Activated CD8-positive, alpha-beta memory T cell treated with anti-CD3 and anti-CD28 coated beads for 1 hour (primary cell): Measurements from ENCODE around the gene ACAD8.
"Not testable (repeated sequence)": the region's sequence is repeated elsewhere in the genome, so short reads cannot be mapped to it uniquely, and the experiment has no call there.

ENCODE experiments used
- DNase-seq, 2 donors: peaks; one replicate each; pipeline ENCODE4 v3.0.0-alpha.2; 2020; ENCODE audit warnings: low read depth in 1 of 2; ENCODE audit errors: extremely low read depth in 1 of 2

The ACAD8 gene

DNA sequence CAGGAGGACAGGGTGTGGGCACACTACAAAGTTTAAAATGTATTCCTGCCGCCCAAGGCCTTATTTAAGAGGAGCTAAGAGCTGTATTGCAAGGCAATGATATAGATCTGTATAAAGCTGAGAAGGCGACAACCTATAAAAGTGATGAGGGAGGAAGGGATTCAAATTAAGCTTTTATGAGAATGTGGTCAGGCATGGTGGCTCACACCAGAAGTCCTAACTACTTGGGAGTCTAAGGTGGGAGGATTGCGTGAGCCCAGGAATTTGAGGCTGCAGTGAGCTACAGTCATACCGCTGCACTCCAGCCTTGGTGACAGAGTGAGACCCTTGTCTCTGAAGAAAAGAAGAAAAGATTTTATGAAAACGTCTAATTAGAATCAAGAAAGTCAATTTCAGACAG, 13.1 kb downstream of the ACAD8 start:
- DNase-seq: no peak

DNA sequence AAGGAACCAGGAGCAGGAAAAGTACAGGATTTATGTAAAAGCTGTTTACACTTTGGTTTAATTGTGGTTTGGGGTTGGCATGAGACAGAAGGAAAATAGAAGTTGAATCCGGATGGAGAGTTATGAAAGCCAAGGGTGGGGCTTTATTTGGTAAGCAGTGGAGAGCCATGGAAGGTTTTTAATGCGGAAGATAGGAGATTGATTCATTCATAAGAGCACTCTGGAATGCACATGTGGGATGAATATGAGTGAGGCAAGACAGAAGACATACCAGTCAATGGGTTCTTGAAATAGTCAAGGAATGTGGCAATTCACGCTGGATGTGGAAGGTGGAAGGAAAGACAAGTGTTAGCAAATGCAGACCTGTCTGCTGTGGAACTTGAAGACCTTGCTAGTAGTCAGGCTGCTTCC, 13.5 kb downstream of the ACAD8 start:
- DNase-seq: no peak

DNA sequence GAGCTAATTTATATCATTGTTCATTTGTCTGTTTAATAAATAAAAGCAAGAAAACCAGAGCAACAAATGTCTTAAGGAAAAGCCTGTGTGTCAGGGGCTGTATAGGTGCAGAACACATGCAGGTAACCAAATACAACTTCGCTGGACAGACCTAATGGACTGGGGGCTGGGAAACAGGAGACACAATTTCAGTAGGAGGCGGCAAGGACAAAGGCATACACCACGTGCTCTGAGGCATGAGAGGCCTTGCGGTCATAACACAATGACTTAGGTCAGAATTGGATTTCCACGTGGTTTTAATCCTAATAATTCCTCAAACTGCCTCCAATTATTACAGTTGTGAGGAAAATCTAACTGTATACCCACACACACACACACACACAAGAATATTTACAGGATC, 14.1 kb downstream of the ACAD8 start:
- no peak for DNase-seq

DNA sequence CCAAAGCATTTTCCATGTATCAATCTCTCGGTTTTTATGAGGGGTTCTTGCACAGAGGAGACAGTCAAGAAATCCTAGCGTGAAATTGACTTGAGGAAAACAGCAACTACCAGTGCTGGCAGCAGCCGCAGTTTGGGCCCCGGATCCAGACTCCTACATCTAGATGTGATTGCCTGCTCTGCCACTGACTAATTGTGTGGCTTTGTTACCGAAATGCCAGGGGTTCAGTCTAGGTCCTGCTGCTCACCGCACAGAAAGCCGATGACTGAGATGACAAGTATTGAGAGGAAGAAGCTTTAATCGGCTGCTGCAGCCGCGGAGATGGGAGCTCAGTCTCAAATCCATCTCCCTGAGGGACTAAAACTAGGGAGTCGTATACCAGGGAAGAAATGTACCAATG, 14.6 kb downstream of the ACAD8 start:
- no peak for DNase-seq

DNA sequence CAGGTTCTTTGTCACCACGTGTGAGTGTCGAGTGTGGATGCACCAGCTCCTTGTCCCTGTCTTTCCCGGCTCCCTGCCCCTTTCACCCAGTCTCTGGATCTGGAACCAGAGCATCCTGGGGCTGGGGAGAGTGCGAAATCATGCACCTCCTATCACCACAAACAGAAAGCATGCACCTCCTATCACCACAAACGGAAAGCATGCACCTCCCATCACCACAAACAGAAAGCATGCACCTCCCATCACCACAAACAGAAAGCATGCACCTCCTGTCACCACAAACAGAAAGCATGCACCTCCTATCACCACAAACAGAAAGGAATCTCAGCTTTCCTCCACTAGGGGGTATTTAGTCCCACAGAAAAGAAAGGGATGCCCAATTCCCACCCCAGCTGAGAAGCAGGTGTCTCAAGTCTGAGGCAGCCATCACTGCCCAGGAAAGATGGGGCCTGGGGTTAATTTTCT, 16.9 kb downstream of the ACAD8 start:
- no peak for DNase-seq

DNA sequence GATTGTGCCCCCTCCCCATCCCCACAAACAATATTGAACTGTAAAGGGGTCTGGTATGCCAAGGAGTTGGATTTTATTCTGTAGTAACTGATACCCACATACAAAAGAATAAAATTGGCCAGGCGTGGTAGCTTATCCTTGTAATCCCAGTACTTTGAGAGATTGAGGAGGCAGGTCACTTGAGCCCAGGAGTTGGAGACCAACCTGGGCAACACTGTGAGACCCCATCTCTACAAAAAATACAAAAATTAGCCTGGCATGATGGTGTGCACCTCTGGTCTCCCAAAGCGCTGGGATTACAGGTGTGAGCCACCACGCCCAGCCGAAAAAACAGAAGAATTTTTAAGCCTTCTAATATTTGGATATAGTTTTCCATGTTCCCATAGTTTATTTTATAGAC, 18.6 kb downstream of the ACAD8 start:
- DNase-seq: no peak

DNA sequence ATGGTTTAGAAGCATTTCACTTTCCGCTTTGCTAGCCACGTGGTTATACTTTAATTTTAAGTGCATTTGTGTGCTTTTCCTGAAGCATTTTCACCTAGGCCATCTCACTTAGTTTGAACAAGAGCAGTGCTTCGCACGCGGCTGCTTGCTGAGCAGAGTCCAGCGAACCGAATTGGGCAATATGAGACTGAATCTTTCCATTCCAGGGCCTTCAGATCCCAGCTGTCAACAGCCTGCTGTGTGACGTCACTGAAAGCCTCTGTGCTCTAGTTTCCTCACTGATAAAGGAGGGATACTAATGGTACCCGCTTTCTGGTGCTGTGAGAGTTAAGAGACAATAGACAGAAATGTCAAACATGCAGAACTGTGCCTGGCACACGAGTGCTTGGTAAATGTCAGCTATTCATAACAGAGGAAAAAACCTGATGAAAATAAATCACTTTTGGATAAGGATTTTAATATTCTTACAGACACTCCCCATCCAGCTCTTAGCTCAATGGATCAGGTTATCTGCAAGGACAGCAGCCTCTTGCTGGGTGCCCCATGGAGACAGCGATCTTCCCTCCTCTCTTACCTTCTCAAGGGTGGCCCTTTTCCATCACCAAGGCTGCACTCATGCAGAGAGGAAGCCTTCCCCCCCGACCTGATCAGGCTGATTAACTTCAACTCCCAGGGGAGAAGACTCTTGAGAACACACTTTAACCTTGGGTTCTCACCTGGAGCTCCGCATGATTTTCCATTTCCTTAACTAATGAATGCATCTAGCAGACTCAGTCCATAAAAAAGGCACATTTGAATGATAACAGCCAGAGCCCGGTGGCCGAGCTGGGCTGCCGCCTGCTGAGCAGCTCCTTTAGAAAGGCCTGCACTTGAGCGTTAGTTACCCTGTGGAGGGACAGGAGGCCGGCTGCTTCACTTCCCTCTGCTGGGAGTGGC, 19.3 kb downstream of the ACAD8 start:
- no peak for DNase-seq

DNA sequence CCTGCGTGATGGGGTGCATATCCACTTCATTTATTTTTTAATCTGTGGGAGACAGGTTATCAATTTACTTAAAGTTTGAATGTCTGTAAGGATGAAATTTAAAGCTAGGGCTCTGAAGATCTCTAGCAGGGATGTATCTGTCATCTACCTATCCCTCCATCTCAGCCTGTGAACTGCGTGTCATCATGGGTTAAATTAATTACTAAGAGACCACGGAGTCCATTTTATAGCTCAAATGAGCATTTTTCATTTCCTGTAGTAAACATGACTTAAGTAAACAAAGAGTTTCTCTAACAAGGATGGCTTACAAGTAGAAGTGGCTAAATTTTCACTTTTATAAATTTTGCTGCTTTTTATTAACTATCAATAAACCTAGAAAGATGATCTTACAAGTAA, 19.9 kb downstream of the ACAD8 start:
- no peak for DNase-seq

DNA sequence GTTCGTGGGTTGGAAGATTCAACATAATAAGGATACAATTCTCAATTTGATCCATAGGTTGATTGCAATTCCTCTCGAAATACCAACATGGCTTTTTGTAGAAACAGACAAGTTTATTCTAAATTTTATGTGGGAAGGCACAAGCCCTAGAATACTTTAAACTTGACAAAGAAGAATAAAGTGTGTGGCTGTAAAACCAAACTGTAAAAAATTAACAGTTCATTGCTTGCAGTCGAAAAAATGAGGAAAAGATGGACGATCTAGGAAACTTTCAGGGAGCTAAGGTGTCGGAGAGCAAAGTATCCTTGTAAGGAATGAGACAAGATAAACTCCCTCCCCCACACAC, 21.8 kb downstream of the ACAD8 start:
- DNase-seq: no peak

DNA sequence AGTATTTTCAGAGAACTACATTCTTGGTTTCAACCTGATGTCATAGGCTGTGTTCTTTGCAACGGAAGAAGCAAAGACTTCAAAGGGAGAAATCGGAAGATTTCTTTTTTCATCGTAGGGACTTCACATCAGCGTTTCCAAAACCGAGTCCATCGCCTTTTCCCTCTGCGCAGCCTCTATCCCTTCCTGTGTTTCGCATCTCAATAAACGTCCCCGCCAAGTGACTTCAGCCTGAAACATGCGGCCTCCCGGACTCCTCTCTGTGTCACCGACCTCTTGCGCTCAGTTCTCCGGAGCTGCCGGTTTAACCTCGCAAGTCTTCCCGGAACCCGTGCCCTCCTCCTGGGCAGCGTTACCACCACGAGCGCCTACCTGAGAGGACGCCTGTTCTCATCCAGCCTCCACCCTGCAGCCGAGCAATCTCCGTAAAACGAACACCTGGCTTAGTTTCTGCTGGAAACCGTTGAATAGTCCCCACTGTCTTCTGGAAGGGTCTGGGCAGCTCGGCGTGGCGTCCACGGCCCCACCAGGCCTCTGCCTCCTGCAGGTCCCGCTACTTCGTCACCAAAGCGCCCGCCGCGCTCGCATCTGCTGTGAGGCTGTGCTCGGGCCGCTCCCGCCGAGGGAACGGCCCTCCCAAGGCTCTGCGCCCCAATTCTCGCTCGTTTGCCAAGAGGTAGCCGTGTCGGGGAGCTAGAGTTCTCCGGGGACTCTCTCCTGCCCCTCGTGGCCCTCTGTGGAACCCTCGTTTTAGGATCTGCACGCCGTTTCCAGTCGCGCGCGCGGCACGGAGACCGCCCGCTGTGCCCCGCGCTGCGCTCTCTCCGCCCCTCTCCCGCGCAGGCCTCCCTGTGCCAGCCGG, 22.4 kb downstream of the ACAD8 start, which contains the start of gene GLB1L3:
Gene GLB1L3, plus strand, starts transcription at position 846 of the 862 bp plus-strand sequence. CDS start 362 bp downstream, outside the sequence.
- peak; percentile 51 to 67 for DNase-seq

DNA sequence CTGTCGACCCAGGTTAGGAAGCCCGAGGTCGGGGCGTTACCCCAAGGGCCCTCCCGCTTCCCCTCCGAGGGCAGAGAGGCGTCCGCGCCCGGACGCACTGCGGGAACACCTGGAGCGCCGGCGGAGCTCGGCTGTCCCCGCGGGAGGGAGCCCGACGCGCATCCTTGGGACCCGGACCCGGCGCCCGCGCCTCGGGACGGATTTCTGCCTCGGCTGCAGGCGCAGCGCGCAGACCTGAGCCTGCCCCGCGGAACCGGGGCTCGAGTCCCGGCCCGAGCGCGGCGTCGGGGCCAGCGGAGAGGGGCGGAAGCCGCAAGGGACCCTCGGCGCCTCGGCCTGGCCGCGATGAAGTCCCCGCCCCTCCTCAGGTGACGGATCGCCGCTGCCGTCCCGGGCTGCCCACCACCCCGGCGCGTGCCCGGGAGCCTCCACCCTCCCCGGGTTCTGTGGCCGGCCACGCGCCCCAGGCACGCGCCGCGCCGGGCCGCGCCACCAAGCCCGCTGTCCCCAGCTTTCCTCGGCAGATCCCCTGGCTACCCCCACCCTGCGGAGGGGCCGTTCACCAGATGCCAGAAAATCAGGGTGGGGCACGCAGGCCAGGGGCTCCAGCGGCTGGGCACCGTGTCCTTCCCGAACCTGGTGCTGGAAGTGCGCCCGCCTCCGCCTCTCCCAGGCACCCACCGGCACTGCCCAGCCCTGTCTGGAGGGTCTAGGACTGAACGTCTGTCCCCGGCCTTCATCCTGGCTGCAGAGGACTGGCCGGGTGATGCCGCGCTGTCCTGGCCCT, 23.2 kb downstream of the ACAD8 start:
- no peak for DNase-seq

DNA sequence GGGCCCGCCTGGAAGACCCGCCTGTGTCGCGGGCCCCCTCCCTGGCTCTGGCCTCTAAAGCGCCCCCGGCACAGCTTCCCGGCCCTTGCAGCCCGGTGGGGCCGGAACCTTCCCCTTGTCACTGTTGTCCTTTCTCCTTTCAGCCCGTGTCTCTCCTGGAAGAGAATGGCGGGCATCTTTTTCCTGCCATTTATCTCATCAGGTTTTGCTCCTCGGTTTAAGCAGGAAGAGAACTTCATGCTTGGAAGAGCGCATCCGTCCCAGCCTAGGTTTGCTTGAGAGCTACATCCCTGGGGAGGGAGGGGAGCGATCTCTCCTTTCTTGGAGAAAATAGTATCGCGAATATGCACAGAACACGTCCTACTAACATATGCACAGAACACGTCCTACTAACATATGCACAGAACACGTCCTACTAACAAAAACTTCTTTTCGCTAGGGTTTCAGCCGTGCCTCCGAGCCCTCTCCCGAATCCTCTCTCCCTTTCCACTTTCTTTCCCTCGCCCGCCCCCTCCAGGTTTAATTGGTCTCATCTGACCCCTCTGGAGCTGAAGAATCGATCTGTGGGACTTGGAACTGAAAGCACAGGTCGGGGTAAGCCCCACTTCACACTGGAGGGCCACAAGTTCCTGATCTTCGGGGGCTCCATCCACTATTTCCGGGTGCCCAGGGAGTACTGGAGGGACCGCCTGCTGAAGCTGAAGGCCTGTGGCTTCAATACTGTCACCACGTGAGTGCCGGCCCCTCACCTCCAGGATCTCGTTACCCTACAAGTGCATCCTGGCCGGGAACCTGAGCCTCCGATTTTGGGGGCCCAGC, 24.0 kb downstream of the ACAD8 start:
- DNase-seq: no peak

DNA sequence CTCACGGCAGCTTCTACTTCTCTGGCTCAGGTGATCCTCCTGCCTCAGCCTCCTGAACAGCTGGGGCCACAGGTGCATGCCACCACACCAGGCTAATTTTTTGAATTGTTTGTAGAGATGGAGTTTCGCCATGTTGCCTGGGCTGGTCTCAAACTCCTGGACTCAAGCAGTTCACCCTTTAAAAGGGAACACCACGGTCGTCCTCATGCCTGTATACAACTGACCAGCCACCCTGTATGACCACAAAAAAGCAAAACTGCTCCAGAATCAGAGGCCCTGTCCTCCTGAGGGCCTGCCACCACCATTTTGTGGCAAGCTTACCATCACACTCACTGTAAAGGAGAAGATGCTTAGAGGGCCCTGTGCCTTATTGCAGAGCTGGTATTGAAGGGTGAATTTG, 25.0 kb downstream of the ACAD8 start:
- no peak for DNase-seq

DNA sequence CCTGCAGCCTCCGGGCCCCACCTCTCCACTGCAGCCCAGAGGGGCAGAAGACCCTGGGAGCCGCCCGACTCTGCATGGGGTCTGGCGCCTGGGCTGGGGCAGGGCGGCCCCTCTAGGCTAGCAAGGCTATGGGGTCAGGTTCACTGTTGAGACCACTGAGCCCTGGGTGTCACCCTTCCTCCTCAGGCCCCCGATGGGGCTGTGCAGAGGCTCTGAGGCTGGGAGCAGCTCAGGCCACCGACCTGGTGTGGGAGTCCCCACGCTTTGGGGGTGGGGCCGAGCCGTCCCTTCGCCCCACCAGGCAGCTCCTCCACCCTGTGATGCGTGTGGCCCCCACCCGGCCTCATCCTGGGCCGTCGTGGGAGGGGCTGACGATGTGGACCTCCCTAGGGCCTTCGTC, 28.3 kb downstream of the ACAD8 start:
- not testable (repeated sequence) for DNase-seq

DNA sequence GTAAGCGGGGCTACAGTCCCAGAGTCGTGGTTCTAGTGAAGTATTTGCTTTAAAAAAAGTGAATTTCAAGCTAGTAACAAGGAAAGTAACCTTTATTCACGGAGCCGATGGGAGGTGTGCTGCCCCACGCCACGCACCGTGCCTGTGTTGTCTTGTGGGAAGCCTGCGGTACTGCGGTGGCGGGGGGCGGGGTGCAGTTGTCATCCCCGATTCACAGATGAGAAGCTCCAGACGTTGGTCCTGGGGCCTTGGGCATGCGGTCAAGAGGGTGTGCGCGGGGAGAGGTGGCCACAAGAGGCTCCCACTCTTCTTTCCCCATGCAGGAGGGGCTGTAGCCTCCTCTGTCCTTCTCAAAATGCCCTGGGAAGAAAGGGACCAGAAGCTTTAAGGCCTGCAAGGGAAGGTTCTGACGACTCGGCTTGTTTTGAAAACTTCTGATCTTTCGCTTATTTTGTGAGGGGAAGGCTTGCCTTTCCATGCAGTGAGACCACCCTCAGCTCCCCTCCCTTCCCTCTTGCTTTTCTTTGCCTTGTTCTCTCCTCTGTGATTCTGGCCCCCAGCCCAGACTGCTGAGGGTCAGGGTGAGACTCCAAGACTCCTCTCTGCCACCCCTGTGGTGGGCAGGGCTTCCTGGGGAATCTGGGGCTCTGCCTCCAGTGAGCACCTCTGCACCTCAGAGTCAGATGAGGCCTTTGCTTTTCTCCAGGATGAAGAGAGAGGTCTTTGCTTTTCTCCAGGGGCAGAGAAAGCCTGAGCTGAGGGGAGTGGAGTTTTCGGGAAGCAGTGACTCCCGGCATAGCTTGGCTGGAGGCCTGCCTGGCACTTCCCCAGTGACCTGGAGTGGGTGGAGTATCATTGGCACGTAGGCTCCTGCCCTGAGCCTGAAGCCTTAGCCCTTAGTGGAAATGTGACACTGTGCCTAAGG, 29.0 kb downstream of the ACAD8 start:
- no peak for DNase-seq

DNA sequence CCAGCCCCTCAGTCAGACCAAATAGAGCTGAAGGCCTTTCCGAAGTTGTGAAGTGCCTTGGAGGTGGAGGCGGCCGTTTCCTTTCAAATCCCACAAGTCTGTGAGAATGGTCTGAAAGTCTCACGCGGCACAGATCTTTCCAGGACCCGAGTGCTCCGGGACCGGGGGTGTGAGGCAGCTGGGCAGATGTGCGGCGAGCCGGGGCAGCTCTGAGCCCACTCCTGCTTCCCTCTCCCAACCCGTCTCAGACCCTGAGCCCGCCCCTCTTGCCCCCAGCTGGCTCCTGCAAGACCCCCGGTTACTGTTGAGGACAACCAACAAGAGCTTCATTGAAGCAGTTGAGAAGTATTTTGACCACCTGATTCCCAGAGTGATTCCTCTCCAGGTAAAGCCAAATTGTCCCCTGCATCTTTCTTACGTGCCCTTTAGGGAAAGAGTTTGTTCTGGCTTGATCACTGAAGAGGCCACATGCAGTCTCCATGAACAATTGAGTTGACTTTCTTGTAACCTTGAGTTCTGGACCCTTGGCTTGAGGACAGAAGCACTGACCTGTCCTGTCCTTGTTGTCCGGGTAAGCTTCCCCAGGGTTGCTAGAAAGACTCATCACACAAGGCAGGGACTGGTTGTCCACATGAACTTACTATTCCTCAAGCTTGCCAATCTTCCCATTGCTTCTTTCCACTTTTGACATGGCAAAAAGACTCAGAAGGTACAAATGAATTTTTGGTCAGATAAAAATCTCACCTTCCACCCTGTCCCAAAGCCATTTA, 30.3 kb downstream of the ACAD8 start:
- no peak for DNase-seq

DNA sequence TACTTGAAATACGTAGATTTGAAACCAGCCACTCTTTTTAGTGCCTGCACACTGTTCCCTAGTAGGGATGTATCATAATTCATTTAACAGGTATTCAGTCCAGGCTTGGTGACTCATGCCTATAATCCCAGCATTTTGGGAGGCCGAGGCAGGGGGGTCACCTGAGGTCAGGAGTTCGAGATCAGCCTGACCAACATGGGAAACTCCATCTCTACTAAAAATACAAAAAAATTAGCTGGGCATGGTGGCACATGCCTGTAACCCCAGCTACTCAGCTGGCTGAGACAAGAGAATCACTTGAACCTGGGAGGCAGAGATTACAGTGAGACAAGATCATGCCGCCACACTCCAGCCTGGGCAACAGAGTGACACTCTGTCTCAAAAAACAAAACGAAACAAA, 31.0 kb downstream of the ACAD8 start:
- DNase-seq: not testable (repeated sequence)

DNA sequence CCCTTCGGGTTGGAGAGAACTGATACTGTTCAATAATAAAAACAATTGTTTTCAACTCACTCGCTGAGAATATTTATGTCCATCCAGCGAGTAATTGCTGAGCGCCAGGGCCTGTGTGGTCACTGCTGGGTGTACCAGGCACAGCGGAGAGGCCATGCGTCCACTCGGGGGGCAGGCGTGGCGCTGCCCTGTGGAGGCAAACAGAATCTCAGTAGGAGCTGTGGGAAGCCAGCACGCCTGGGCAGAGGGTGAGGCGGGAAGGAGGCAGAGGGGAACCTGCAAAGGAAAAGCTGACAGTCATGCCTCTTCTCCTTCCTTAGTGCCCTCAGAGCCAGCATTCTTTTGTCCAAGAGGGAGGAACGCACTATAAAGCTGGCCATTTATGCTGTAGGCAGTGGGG, 34.2 kb downstream of the ACAD8 start:
- DNase-seq: no peak
